NCI-H2081 (cell line): ENCODE data around the gene SRRT.

Experiments used
- DNase-seq, 2 experiments: peaks; one replicate each; lab custom pipeline; 2025; lab: John Stamatoyannopoulos, UW

The SRRT gene

GRCh38 chr7:100855515-100855914 is 19.4 kb upstream of the SRRT start:
- no peak for DNase-seq

GRCh38 chr7:100856871-100857282 is 18.0 kb upstream of the SRRT start:
- no peak for DNase-seq

GRCh38 chr7:100859856-100860255 is 15.0 kb upstream of the SRRT start:
- DNase-seq = no peak

GRCh38 chr7:100860702-100861615 is 13.9 kb upstream of the SRRT start:
- DNase-seq = no peak

- no peak for DNase-seq
These were observed 13.3 kb upstream of the SRRT start for GRCh38 chr7:100861616-100861985.

- DNase-seq = no peak
These were observed 11.4 kb upstream of the SRRT start for GRCh38 chr7:100863406-100863950.

- DNase-seq = no peak
These were observed 10.5 kb upstream of the SRRT start for GRCh38 chr7:100864263-100864845.

GRCh38 chr7:100865372-100865911 is 9.5 kb upstream of the SRRT start:
- DNase-seq = no peak

- peak in 1 of 2 experiments; percentile 36 for DNase-seq
These were observed 8.8 kb upstream of the SRRT start for GRCh38 chr7:100865938-100866728.

GRCh38 chr7:100866729-100867039 is 8.2 kb upstream of the SRRT start:
- DNase-seq = no peak

GRCh38 chr7:100867040-100867775 is 7.7 kb upstream of the SRRT start, which contains the start of gene TRIP6:
TSS of gene TRIP6 (plus strand) at chr7:100867387. CDS start at chr7:100867498, 111 bp downstream.
- DNase-seq = no peak

GRCh38 chr7:100867776-100868485 is 7.0 kb upstream of the SRRT start:
- DNase-seq = no peak

GRCh38 chr7:100873599-100874299 is 1.2 kb upstream of the SRRT start:
- no peak for DNase-seq

GRCh38 chr7:100874300-100874576 is 665 bp upstream of the SRRT start:
- no peak for DNase-seq

GRCh38 chr7:100875356-100875751 is 451 bp downstream of the SRRT start:
- peak in 1 of 2 experiments; percentile 23 for DNase-seq

- DNase-seq = no peak
These were observed 3.1 kb downstream of the SRRT start for GRCh38 chr7:100878013-100878412.

GRCh38 chr7:100878685-100879084 is 3.8 kb downstream of the SRRT start:
- DNase-seq = no peak

GRCh38 chr7:100879685-100880261 is 4.9 kb downstream of the SRRT start:
- DNase-seq = no peak

- no peak for DNase-seq
These were observed 5.7 kb downstream of the SRRT start for GRCh38 chr7:100880645-100881044.

- DNase-seq = no peak
These were observed 6.2 kb downstream of the SRRT start for GRCh38 chr7:100881136-100881535.
